ENCODE data around the gene AARS1. TPM values are rescaled to one million over a fixed set of nuclear protein-coding genes. Genes with fewer than 3 reads are reported as not detected.

AARS1 gene
- total RNA-seq, 1 donor from 2014 or later = 53.7 TPM

DNA sequence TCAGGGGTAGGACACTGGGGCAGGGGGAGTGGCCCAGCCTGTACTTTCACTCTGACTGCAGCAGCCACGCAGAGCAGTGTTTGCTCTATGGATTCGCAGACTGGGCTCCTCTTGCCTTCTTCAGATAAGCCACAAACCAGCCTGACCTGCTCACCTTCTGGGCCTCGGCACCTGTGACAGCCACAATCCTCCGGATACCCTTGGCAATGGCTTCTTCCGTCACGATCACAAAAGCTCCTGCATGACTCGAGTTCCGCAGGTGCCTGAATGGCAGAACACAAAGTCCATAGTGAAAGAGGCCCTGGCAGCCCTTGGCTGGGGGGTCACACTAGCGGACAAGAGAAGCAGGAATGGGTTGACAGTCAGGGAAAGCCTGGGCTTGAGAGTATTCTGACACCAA lies 33.7 kb downstream of the AARS1 start:
- Histone ChIP-seq H3K4me1 (no peaks in the 10 kb centered on the region), H3K9me3 (ENCODE audit: low read depth) (no peaks in the 10 kb centered on the region), H3K9ac (no peak overlapping the region), H4K20me1 (ENCODE audit: low read depth) (peaks cover 25% of the 10 kb centered on the region), H3K36me3 (no peaks in the 10 kb centered on the region), H3K79me2 (ENCODE audit: low read depth) (peaks cover 7% of the 10 kb centered on the region), H2AFZ (replicated peaks) (no peak overlapping the region), H3K4me3 (no peak overlapping the region), H3K27me3 (no peaks in the 10 kb centered on the region), H3K4me2 (no peak overlapping the region), H3K27ac (no peak overlapping the region), H3F3A (ENCODE audit: low read depth) (peaks cover 46% of the 10 kb centered on the region)
- H3K4me1 Mint-ChIP-seq = no peaks in the 10 kb centered on the region
- no peak overlapping the region for H3K27ac Mint-ChIP-seq
- no peaks in the 10 kb centered on the region for H3K9me3 Mint-ChIP-seq
- H3K4me3 Mint-ChIP-seq = no peak overlapping the region
- H3K36me3 Mint-ChIP-seq = peaks cover 28% of the 10 kb centered on the region
- TF ChIP-seq EZH2 (IDR thresholded peaks at IDR 0.05) (no peak), EZH2phosphoT487 (IDR thresholded peaks at IDR 0.05) (no peak)
- TF ChIP-seq, protein P1, sequence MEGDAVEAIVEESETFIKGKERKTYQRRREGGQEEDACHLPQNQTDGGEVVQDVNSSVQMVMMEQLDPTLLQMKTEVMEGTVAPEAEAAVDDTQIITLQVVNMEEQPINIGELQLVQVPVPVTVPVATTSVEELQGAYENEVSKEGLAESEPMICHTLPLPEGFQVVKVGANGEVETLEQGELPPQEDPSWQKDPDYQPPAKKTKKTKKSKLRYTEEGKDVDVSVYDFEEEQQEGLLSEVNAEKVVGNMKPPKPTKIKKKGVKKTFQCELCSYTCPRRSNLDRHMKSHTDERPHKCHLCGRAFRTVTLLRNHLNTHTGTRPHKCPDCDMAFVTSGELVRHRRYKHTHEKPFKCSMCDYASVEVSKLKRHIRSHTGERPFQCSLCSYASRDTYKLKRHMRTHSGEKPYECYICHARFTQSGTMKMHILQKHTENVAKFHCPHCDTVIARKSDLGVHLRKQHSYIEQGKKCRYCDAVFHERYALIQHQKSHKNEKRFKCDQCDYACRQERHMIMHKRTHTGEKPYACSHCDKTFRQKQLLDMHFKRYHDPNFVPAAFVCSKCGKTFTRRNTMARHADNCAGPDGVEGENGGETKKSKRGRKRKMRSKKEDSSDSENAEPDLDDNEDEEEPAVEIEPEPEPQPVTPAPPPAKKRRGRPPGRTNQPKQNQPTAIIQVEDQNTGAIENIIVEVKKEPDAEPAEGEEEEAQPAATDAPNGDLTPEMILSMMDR (IDR thresholded peaks at IDR 0.05) = no peak
- DNase-seq (ENCODE audit: low spot score) = no peak
- H3K27me3 Mint-ChIP-seq (ENCODE audit: insufficient read depth, low read depth) = peaks cover 5% of the 10 kb centered on the region

DNA sequence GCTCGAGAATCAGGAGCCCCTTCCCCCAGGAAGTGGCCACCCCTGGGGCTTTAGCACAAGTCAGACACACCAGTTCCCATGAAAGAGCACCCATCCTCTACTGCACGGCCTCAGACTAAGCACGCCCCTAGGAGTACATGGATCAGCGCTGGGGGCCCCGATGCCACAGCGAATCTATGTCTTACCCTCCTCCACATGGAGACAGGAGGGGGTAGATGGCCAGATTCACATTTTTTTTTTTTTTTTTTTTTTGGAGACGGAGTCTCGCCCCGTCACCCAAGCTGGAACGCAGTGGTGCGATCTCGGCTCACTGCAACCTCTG lies 34.4 kb downstream of the AARS1 start:
- TF ChIP-seq, protein P1 (IDR thresholded peaks at IDR 0.05) = no peak
- Mint-ChIP-seq H3K27me3 (ENCODE audit: insufficient read depth, low read depth) (peaks cover 5% of the 10 kb centered on the region), H3K36me3 (peaks cover 25% of the 10 kb centered on the region), H3K27ac (no peak overlapping the region), H3K9me3 (no peaks in the 10 kb centered on the region), H3K4me1 (peaks cover 4% of the 10 kb centered on the region), H3K4me3 (no peak overlapping the region)
- no peak overlapping the region for H3K27ac ChIP-seq
- H3K9ac ChIP-seq = no peak overlapping the region
- no peak overlapping the region for H3K4me2 ChIP-seq
- peaks cover 4% of the 10 kb centered on the region for H3K4me1 ChIP-seq
- H3F3A ChIP-seq (ENCODE audit: low read depth) = peaks cover 46% of the 10 kb centered on the region
- no peaks in the 10 kb centered on the region for H3K9me3 ChIP-seq (ENCODE audit: low read depth)
- H2AFZ ChIP-seq (replicated peaks) = no peak overlapping the region
- H3K36me3 ChIP-seq = no peaks in the 10 kb centered on the region
- H3K27me3 ChIP-seq = no peaks in the 10 kb centered on the region
- H4K20me1 ChIP-seq (ENCODE audit: low read depth) = peaks cover 31% of the 10 kb centered on the region
- peaks cover 14% of the 10 kb centered on the region for H3K79me2 ChIP-seq (ENCODE audit: low read depth)
- DNase-seq (ENCODE audit: low spot score) = no peak
- no peak overlapping the region for H3K4me3 ChIP-seq

DNA sequence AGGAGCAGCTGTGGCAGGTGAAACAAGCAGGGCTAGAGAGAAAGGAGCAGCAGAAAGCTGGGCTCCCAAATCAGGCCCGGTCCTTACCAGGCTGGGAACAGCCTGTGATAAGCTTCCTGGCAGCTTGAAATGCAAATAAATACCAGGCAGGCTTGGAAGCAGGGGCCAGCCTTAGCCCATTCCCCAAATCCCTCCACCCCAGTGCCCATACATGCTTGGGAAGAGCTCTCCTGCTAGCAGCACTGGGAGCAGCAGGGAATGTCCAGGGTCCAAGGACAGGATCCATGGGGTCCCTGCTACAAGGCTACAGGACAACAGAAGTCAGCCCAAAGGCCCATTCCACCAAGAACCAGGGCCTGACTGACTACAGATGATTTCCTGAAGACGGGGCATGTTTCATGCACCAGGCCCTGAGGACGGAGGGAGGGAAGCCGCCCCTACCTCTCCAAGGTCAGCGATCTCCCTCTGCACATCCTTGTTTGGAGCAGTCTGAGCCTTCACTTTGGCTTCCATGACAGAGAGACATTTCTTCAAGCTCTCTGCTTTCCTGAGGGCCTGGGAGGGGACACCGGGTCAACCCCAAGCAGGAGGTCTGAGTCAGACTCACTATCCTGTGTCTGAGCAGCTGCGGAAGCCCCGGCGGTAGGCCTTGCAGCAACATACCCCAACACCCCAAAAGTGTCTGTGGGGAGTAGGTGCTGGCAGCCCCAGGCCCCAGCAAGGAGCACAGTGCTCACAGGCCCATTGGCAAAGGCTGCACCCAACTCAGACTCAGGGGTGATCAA lies 34.9 kb downstream of the AARS1 start:
- Histone ChIP-seq H3K4me1 (peaks cover 6% of the 10 kb centered on the region), H3K4me3 (no peak overlapping the region), H2AFZ (replicated peaks) (no peak overlapping the region), H3K79me2 (ENCODE audit: low read depth) (peaks cover 19% of the 10 kb centered on the region), H3K9me3 (ENCODE audit: low read depth) (no peaks in the 10 kb centered on the region), H3K4me2 (no peak overlapping the region), H3F3A (ENCODE audit: low read depth) (peaks cover 46% of the 10 kb centered on the region), H3K27ac (no peak overlapping the region), H3K36me3 (no peaks in the 10 kb centered on the region), H4K20me1 (ENCODE audit: low read depth) (peaks cover 37% of the 10 kb centered on the region), H3K27me3 (no peaks in the 10 kb centered on the region), H3K9ac (no peak overlapping the region)
- TF ChIP-seq, protein P1 (IDR thresholded peaks at IDR 0.05) = no peak
- TF ChIP-seq EZH2 (IDR thresholded peaks at IDR 0.05) (no peak), EZH2phosphoT487 (IDR thresholded peaks at IDR 0.05) (no peak)
- Mint-ChIP-seq H3K9me3 (no peaks in the 10 kb centered on the region), H3K27me3 (ENCODE audit: insufficient read depth, low read depth) (peaks cover 5% of the 10 kb centered on the region), H3K4me1 (peaks cover 7% of the 10 kb centered on the region), H3K27ac (no peak overlapping the region), H3K36me3 (peaks cover 27% of the 10 kb centered on the region), H3K4me3 (no peak overlapping the region)
- DNase-seq (ENCODE audit: low spot score) = no peak
